Inferior parietal cortex (tissue), 1 donor: Measurements from ENCODE around the gene SASH1.

Experiments used
- DNase-seq: peaks from one replicate; pipeline ENCODE4 v3.0.0-alpha.2; 2016; ENCODE audit errors: extremely low spot score

Gene SASH1

DNA sequence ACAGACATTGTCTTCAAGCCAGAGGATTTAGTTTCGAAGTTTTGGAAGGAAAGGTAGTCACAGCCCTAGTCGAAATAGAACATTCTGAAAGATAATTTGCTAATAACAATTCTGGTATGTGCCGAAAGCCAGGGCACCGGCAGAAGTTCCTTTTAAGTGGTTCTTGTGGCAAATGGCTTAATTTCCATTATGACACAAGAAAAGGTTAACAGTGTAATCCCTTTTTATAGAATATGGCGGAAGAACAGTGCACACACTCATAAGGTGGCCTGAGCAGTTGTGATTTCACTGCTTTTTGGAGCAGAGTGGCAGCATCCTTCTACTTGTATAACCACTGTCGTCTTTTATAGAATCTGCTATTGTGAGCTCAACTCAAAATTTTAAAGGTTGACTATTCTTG, 152.4 kb downstream of the SASH1 start:
- DNase-seq = no peak

- DNase-seq = no peak
Measured at GRCh38 chr6:148497257-148497656, 154.6 kb downstream of the SASH1 start.

DNA sequence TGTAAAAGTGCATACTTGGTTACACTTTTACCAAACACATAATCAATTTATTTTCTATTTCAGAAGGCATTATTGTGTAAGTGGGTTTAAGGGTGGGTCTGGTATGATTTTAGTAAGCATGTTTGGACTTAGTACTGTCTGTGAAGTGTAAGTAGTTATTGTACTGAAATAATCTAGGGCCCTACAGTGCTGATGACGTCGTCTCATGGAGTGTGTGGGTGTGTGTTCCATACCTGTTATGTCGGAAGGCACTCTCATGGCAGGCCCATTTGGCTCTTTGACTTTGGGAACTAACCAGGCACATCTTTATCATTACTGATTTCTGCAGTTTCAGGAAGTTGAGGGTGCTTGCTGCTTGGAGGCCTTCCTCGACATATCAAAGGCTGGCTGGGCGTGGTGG, 155.1 kb downstream of the SASH1 start:
- no peak for DNase-seq

GRCh38 chr6:148500402-148500801, 157.8 kb downstream of the SASH1 start:
- no peak for DNase-seq

DNA sequence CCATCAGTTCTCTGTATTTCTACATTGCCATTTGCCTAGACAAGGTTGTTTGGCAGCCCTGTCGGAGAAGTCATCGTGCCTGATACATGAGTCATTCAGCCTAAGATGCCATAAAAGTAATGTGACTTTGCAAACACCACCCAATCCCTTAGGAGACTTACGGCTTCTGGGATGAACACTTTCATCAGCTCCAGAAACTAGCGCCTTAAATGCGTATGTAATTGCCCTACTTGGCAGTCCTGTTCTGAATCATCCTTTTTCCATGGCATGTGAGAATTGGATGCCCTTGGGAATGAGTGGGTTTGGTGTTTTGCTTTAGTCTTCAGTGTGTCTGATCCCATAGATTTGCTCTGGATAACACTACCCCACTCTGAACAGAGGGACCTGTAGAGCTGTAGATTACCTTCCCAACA, 158.5 kb downstream of the SASH1 start:
- DNase-seq = no peak

- DNase-seq = no peak
Measured at GRCh38 chr6:148502083-148502772, 159.6 kb downstream of the SASH1 start.

- no peak for DNase-seq
Measured at GRCh38 chr6:148502773-148503135, 160.1 kb downstream of the SASH1 start.

DNA sequence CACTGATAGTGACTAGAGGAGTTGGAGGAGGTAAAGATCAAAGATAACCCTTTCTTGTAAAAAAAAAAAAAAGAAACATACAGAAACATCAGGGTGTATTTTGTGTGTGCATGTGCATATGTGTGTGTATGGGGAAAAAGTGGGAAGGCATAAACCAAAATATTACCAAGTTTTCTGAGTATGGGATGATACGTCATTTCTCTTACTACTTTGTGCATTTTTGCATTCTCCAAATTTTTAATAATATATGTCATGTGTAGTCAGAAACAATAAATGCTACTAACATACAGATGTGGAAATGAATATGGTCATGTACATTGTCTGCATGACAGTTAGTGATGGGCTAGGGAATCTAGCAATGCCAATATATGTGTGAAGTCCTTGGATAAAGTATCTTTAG, 161.1 kb downstream of the SASH1 start:
- DNase-seq = no peak

DNA sequence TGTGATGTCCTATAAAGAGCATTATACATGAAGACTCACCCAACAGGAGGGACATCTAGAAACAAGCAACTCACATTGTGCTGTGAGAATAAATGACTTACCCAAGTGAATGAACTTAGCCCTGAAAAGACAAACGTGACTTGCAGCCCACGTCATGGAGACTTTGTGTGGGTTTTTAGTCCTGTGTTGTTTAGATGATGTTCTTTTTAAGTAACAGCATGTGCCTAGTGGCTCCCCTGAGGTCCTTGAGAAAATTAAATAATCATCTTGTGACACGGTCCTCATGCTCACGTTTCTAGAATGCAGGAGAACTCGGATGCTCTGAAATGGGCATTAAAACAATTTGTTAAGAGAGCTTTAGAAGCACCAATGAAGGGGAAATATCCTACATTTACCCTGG, 165.1 kb downstream of the SASH1 start:
- no peak for DNase-seq

DNA sequence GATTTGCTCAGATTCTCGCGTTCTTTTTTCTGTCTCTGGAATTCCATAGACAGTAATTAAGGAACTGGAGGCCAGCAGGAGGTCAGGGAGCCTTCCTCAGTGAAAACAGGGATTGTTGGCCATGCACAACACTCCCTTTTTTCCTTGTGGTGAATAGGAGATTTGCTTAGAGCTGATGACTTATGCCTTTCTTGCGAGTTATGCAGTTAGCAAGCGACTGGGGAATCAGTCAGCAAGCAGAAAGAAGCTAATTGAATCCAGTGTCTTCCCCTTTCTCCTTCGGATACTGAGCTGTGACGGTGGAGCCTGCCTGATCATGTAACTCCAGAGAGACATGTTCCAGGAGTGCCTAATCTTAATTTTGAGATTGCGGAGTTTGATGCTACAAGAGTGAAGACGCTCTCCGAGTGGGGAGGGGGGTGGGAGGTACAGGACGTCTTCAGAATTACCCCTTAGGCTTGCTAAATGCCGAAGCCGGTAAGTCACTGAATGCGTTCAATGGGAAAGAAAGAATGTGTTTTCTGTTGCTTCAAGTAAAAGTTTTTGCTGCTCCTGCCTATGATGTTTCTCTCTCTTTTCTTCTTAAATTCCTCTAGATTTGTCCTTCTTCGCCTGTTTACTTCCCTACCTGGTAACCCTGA, 165.9 kb downstream of the SASH1 start:
- no peak for DNase-seq

GRCh38 chr6:148509119-148509799, 166.6 kb downstream of the SASH1 start:
- no peak for DNase-seq

DNA sequence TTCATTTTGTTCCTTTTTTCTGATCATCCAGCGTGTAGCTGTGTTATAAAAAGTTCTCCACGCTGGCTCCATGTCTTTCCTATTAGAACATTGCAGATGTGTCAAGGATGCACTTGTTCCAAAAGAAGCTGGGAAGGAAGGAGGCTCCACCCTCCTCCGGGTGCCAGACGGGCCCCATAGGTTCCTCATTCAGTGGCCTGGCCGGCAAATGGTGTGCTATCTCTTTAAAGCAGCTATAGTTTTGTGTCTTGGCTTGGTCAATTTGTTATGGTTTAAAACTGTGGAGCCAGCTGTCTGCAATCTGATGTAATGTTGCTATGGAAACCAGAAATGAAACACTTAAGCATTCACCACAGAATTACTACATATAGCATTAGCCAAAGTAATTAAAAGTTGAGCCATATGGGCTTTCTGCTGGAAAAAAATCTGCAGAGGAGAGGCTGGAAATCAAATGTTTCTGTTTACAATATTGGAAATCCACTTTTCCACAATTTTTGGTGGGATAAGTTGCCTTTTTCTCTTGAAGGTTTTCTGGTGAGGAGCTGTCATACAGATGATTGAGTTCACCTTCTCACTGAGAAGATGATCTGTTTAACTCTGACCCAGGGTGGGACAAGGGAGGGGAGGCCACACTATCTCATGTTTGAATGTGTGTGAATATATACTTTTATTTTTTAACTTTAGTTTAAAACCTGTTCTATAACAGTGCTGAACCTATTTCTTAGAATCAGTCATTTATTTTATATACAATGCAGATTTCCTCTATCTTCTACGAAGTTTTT, 167.4 kb downstream of the SASH1 start:
- no peak for DNase-seq

DNA sequence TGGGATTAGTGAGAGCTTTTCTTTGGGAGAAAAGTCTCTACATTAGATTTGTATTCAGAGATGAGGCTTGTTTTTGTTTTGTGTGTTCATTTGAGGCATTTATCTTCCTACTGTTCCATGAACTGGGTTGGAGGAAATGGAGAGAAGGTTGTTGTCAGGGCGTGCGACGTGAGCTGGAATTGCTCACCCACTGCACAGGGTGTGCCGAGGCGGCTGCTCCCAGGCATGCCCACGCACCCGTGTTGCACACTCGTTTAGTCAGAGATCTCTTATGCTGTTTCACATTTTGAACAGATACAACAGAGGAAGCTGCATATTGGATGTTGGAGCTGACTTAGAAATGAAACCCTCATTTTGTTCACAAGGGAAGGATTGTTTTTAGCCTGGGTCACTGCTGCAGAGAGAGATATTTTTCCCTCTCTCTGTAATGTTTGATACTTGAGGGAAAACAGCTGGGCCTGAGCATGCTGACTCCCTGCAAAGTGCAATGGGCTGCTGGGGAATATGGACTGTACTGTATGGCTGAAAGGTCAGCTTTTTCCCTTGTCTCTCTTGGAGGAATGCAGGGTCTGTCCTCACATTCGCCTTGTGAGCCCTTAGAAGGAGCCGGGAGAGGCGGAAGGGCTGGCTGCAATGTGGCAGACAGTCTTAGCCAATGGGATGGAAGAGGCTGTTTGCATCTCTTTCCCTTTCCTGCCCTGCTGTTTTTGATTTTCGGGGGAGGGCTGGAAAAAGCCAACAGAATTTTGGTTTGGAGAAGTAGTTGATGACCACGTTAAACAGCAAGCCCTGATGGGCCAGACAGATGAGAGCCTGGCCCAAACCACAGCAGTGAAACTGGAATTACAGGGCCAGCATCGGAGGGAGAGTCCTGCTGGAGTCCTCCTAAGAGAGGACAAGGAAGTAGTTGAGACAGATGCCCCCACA, 170.8 kb downstream of the SASH1 start:
- no peak for DNase-seq

DNA sequence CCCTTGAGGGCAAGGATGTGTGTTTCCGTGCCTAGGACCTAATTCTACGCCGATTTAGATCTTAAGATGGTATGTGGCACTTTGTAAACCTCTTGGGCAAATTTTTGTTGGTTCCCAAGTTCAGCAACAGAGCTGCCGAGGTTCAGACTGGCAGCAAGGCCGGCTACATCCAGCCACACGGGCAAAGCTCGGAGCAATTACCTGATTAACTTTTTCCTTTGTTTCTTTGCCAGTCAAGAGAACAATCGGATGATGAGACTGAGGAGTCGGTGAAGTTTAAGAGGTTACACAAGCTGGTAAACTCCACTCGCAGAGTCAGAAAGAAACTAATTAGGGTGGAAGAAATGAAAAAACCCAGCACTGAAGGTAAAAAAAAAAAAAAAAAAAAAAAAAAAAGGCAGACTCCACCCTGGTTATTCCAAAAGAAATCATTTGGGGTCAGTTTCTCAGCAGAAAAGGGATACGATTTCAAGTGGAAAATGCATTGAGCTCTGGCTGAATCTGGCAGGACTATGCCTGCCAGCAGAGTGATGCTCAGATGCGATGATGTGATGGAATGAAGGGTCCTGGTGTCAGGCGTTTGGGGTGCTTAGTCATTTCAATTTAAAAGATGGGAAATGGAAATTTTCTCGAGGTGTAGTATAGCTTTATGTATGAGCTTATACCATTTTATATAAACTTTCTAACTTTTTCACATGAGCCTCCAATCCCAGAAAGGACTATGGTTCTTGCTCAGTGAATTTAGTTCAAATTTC, 171.6 kb downstream of the SASH1 start:
- DNase-seq = peak; percentile 2

GRCh38 chr6:148516217-148516616, 173.6 kb downstream of the SASH1 start:
- DNase-seq = no peak

DNA sequence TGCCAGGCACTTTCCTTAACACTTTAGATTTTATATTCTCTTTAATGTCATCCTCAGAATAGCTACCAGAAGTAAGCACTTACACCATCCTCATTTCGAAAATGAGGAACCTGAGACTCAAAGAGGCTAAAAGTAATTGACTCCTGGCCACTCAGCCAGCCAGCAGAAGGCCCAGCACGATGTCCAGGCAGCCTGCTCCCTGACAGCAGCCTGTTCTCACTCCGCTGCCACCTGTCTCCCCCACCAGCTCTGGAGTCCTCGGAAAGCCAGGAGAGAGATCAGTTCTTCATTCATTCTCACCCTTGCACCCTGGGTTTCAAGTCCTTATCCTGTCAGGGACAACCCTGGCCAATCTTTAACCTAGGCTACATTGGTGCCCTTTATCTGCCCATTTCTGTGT, 174.0 kb downstream of the SASH1 start:
- DNase-seq = peak; percentile 2

GRCh38 chr6:148517470-148517869, 174.8 kb downstream of the SASH1 start:
- DNase-seq = peak; percentile 3

DNA sequence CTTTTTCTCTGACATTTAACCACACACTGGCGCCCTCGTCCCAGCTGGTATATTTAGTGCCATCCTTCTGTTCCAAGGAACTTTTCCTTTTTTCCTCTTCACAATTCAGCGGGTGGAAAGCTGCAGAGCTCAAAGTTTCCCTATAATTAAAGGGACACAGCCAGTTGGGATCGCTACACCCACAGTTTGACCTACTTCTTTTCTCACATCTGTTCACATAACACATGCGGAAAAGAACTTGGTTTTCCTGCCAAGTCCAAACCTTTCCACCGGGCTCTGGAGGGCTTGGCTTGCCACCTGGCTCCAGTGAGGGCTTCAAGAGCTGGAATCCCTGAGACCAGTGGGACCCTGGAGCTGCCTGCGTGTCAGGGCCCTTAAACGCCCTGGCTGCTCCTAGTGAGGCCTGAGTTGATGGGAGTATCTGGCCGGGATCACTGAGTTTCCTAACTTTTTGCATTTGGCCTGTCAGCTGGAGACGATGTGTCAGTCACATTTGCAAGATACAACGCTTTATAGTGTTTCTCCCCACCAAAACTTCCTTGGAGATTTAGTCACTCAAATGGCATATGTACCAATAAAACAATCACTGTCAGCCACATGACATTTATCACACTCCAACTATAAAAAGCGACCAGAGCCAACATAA, 176.0 kb downstream of the SASH1 start:
- peak; percentile 52 for DNase-seq

- no peak for DNase-seq
Measured at GRCh38 chr6:148520109-148520841, 177.6 kb downstream of the SASH1 start.
